ENCODE data around the gene PCDH1.
"Not testable (repeated sequence)": the region's sequence is repeated elsewhere in the genome, so short reads cannot be mapped to it uniquely, and the experiment has no call there.

The PCDH1 gene

GRCh38 chr5:141878186-141878710, at the start of gene PCDH1:
PCDH1 (minus strand) TSS chr5:141878410; CDS start chr5:141878262, 148 bp downstream.
- DNase-seq (ENCODE audit: low spot score): peak; percentile 60

- no peak for DNase-seq (ENCODE audit: low spot score)
Observed at GRCh38 chr5:141926434-141926833, 48.2 kb upstream of the PCDH1 start.

- DNase-seq (ENCODE audit: low spot score): peak; percentile 96
Observed at GRCh38 chr5:141923448-141924313, 45.5 kb upstream of the PCDH1 start, which contains the start of gene DELE1. DELE1 (plus strand) TSS chr5:141923871; CDS start chr5:141923942, 71 bp downstream.

- not testable (repeated sequence) for DNase-seq (ENCODE audit: low spot score)
Observed at GRCh38 chr5:141922827-141923447, 44.7 kb upstream of the PCDH1 start.

- no peak for DNase-seq (ENCODE audit: low spot score)
Observed at GRCh38 chr5:141920771-141921170, 42.6 kb upstream of the PCDH1 start.

GRCh38 chr5:141919218-141920119, 41.3 kb upstream of the PCDH1 start:
- DNase-seq (ENCODE audit: low spot score): no peak

GRCh38 chr5:141917760-141918159, 39.5 kb upstream of the PCDH1 start:
- no peak for DNase-seq (ENCODE audit: low spot score)

- no peak for DNase-seq (ENCODE audit: low spot score)
Observed at GRCh38 chr5:141916522-141916921, 38.3 kb upstream of the PCDH1 start.

- no peak for DNase-seq (ENCODE audit: low spot score)
Observed at GRCh38 chr5:141915881-141916336, 37.7 kb upstream of the PCDH1 start.

GRCh38 chr5:141914797-141915196, 36.6 kb upstream of the PCDH1 start:
- no peak for DNase-seq (ENCODE audit: low spot score)

- DNase-seq (ENCODE audit: low spot score): peak; percentile 67
Observed at GRCh38 chr5:141914199-141914743, 36.1 kb upstream of the PCDH1 start.

- DNase-seq (ENCODE audit: low spot score): peak; percentile 21
Observed at GRCh38 chr5:141913560-141914198, 35.5 kb upstream of the PCDH1 start.

GRCh38 chr5:141910271-141910673, 32.1 kb upstream of the PCDH1 start:
- DNase-seq (ENCODE audit: low spot score): peak; percentile 51

GRCh38 chr5:141909212-141909611, 31.0 kb upstream of the PCDH1 start:
- DNase-seq (ENCODE audit: low spot score): no peak

- DNase-seq (ENCODE audit: low spot score): peak; percentile 44
Observed at GRCh38 chr5:141908796-141909195, 30.6 kb upstream of the PCDH1 start.

GRCh38 chr5:141906972-141907371, 28.8 kb upstream of the PCDH1 start:
- DNase-seq (ENCODE audit: low spot score): no peak

GRCh38 chr5:141906517-141906916, 28.3 kb upstream of the PCDH1 start:
- DNase-seq (ENCODE audit: low spot score): no peak

GRCh38 chr5:141904551-141904950, 26.3 kb upstream of the PCDH1 start:
- DNase-seq (ENCODE audit: low spot score): no peak

- DNase-seq (ENCODE audit: low spot score): no peak
Observed at GRCh38 chr5:141903261-141903660, 25.1 kb upstream of the PCDH1 start.

GRCh38 chr5:141902015-141902814, 24.0 kb upstream of the PCDH1 start:
- no peak for DNase-seq (ENCODE audit: low spot score)

Data from AG20443 (cell line).